Measurements from ENCODE around the gene PARP9.

DNA sequence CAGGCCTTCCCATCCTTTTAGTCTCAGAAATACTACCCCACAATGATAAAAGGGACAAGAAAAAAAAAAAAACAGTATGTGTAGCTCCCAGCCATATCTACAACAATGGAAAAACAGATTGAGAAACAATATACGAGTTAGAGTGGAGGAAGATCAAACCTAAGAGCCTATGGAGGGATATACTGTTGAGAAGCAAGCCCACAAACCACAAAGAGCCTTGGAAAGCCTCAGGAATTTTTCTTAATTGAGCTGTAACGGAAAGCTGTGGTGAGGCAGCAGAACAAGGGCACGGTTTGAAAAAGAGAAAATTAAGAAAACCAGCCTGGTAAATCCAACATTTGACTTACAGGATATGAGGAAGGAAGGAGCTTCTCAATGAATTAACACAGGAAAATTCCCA lies 70.8 kb downstream of the PARP9 start:
- TF ChIP-seq ZNF274 (IDR thresholded peaks at IDR 0.05; ENCODE audit: low read depth, low read length) (no peak), YY1 (IDR thresholded peaks at IDR 0.05; ENCODE audit: insufficient read depth, insufficient read length) (no peak)

All from NT2/D1 (cell line).